Spleen (tissue), 11 donors: ENCODE data around the gene PCYT2. TPM values are rescaled to one million over a fixed set of nuclear protein-coding genes. Genes with fewer than 3 reads are reported as not detected.

Source experiments
- DNase-seq: peaks from one replicate; pipeline ENCODE4 v3.0.0-alpha.2; 2020
- H3K27ac ChIP-seq, 8 donors: fragments of 200-600 bp; sonication (generic) in 7 of 8; 1 replicate in 4 of 8; 2 replicates in 4 of 8; pipeline versions ENCODE4 v1.5.0 to v1.8.0; 2016 to 2021; ENCODE audit warnings: inconsistent platforms in 4 of 8, mild to moderate bottlenecking in 4 of 8, moderate library complexity in 1 of 8
- H3K27me3 ChIP-seq, 7 donors: fragments of 200-600 bp; sonication (generic) in 6 of 7; replicated peaks in 1 of 7; 1 replicate in 4 of 7; 2 replicates in 3 of 7; pipeline versions ENCODE4 v1.5.0 to v1.8.0; 2016 to 2021; ENCODE audit warnings: inconsistent platforms in 3 of 7, mild to moderate bottlenecking in 1 of 7
- H3K36me3 ChIP-seq, 6 donors: fragments of 200-600 bp; sonication (generic) in 5 of 6; 1 replicate in 4 of 6; 2 replicates in 2 of 6; pipeline versions ENCODE4 v1.5.0 to v1.8.0; 2016 to 2021; ENCODE audit warnings: inconsistent platforms in 2 of 6
- H3K4me1 ChIP-seq, 6 donors: fragments of 200-600 bp; sonication (generic) in 5 of 6; 1 replicate in 3 of 6; 2 replicates in 3 of 6; pipeline versions ENCODE4 v1.5.0 to v1.8.0; 2016 to 2021; ENCODE audit warnings: inconsistent platforms in 3 of 6
- H3K4me3 ChIP-seq, 8 donors: fragments of 200-600 bp; sonication (generic) in 7 of 8; 1 replicate in 4 of 8; 2 replicates in 4 of 8; pipeline versions ENCODE4 v1.5.0 to v1.8.0; 2016 to 2021; ENCODE audit warnings: inconsistent platforms in 4 of 8, mild to moderate bottlenecking in 4 of 8, moderate library complexity in 2 of 8
- H3K9me3 ChIP-seq, 8 donors: fragments of 200-600 bp; sonication (generic) in 7 of 8; 1 replicate in 4 of 8; 2 replicates in 4 of 8; pipeline versions ENCODE4 v1.5.0 to v1.8.0; 2016 to 2021; ENCODE audit warnings: inconsistent platforms in 4 of 8
- POLR2A ChIP-seq, 3 donors: fragments of 450-650 bp; IDR thresholded peaks; one replicate each; pipeline ENCODE4 v1.5.1; 2017; ENCODE audit warnings: antibody characterized with exemption in 3 of 3, mild to moderate bottlenecking in 1 of 3
- POLR2AphosphoS5 ChIP-seq, 3 donors: sonication (generic); formaldehyde crosslinking; IDR thresholded peaks; one replicate each; pipeline ENCODE4 v1.5.1; 2017; ENCODE audit warnings: antibody characterized with exemption in 3 of 3
- WGBS, 5 donors: extraction: QIAGEN DNeasy Blood & Tissue Kit in 3 of 5; methylation state at CpG; one replicate each; pipeline versions ENCODE4 v1.1.5 to v1.1.7; 2013 to 2018; 5-methylcytosine and 5-hydroxymethylcytosine counted together
- intact Hi-C: fragments of 100-400 bp; cut with DNase I; formaldehyde crosslinking; loops from one replicate; pipeline ENCODE4 v1.15.0; 2023; ENCODE audit warnings: low total_unique reads
- polyA plus RNA-seq, 3 donors: library from polyadenylated mRNA; stranded (reverse); fragments of 200-250 nt; gene quantifications; one replicate each; pipeline ENCODE4 v1.2.1, GENCODE V29; 2013
- total RNA-seq, 7 donors: library from RNA; depleted of rRNA in 3 of 7; stranded (reverse); fragments of >200 nt in 3 of 7; fragmentation: NEBNext Ultra II Directional in 4 of 7; extraction: Animal tissue kit (Norgen Biotek cat#: 25700) in 4 of 7; gene quantifications; one replicate each; pipeline versions ENCODE4 v1.1.0 to v1.2.1, GENCODE V29; 2016 to 2021
- TF ChIP-seq, protein P1 (sequence below), 11 experiments: fragments of 200-600 bp in 7 of 11; fragments of 450-650 bp in 4 of 11; sonication (generic) in 4 of 11; IDR thresholded peaks in 8 of 11; conservative IDR thresholded peaks in 3 of 11; 1 replicate in 7 of 11; 2 replicates in 4 of 11; pipeline versions ENCODE4 v1.4.0 to v1.8.0; 2016 to 2021; ENCODE audit warnings: antibody characterized with exemption in 11 of 11, inconsistent platforms in 4 of 11, mild to moderate bottlenecking in 1 of 11
- donor health status: healthy with polysubstance abuse.
- donor health status: DM: no; HTN: no; CAD: no; lungs with moderate emphysema.
- donor health status: DM: no; HTN: no; CAD: no.
- donor health status: Bipolar disorder and iron deficiency.
- donor health status: healthy.
- donor health status: DM: no; HTN: no; CAD: no.
- donor health status: DM: yes; HTN: yes; CAD: no.

Gene PCYT2
- total and polyA plus RNA-seq, 10 donors: 12.5 to 25.5 (median 16.2) TPM

GRCh38 chr17:81941484-81942166 lies 30.4 kb upstream of the PCYT2 start:
- no peaks in the 10 kb centered on the region for H3K9me3 ChIP-seq
- peaks cover 0 to 20% (median 12%) of the 10 kb centered on the region in 6 donors for H3K4me1 ChIP-seq
- intact Hi-C loops: no loop called here
- TF ChIP-seq POLR2A (IDR thresholded peaks at IDR 0.05): no peak
- WGBS, 5 donors: 35 to 54% (median 45%) methylated on average over 16 to 30 of the region's 30 CpGs; no CpG with 5 or more reads in 1 of the 5 donors
- H3K27ac ChIP-seq: no peak overlapping the region
- no peaks in the 10 kb centered on the region for H3K36me3 ChIP-seq
- DNase-seq: no peak
- H3K27me3 ChIP-seq: peaks cover 0 to 80% (median 21%) of the 10 kb centered on the region in 7 donors
- no peak overlapping the region for H3K4me3 ChIP-seq

DNA sequence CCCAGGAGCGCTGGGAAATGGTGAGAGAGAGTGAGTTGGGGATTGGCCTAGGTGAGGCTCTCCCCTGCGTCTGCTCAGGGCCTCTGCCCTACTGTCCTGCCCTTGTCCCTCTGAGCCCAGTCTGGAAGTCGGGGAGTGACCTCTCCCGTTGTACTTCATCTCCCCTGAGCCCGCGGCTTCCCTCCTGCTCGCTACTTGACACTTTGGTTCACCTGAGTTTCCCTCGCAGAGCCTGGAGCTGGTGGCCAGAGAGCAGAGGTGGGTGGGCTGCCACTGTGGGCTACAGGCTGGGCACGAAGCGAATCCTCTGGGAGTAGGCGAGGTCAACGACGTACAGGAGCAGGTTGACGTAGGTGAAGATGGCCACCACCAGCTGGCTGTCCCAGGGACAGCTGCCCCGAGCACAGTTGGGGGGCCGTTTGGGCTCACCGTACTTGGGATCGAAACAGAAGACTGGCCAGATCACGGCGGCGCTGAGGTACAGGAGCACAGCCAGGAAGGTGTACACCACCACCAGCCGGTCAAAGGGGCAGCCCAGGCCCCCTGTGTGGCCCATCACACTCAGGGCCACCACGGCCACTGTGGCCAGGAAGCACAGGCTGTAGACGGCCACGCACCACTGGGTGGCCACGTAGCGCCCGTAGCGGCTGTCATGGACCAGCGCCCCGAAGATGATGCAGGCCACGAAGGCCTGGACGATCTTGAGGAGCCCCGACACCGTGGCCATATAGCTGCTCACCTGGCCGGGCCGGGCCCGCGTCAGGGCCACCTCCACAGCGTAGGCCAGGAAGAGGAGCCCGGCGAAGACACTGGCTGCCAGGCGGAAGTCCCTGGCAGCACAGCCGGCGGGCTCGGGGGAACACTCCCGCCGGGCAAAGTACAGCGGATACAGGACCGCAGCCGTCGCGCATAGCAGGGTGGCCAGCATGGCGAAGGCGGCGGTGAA lies 29.6 kb upstream of the PCYT2 start:
- no peaks in the 10 kb centered on the region for H3K36me3 ChIP-seq
- intact Hi-C loops: no loop called here
- peaks cover 0 to 28% (median 15%) of the 10 kb centered on the region in 6 donors for H3K4me1 ChIP-seq
- WGBS, 5 donors: 87 to 96% (median 92%) methylated on average over 28 to 56 of the region's 56 CpGs
- TF ChIP-seq POLR2AphosphoS5 (IDR thresholded peaks at IDR 0.05) (no peak), POLR2A (IDR thresholded peaks at IDR 0.05) (no peak)
- TF ChIP-seq, protein P1, sequence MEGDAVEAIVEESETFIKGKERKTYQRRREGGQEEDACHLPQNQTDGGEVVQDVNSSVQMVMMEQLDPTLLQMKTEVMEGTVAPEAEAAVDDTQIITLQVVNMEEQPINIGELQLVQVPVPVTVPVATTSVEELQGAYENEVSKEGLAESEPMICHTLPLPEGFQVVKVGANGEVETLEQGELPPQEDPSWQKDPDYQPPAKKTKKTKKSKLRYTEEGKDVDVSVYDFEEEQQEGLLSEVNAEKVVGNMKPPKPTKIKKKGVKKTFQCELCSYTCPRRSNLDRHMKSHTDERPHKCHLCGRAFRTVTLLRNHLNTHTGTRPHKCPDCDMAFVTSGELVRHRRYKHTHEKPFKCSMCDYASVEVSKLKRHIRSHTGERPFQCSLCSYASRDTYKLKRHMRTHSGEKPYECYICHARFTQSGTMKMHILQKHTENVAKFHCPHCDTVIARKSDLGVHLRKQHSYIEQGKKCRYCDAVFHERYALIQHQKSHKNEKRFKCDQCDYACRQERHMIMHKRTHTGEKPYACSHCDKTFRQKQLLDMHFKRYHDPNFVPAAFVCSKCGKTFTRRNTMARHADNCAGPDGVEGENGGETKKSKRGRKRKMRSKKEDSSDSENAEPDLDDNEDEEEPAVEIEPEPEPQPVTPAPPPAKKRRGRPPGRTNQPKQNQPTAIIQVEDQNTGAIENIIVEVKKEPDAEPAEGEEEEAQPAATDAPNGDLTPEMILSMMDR (IDR thresholded peaks at IDR 0.05 in 8 of 11, conservative IDR thresholded peaks at IDR 0.05 in 3 of 11): no peak
- peaks cover 0 to 87% (median 21%) of the 10 kb centered on the region in 7 donors for H3K27me3 ChIP-seq
- no peak for DNase-seq
- no peaks in the 10 kb centered on the region for H3K9me3 ChIP-seq
- H3K4me3 ChIP-seq: no peak overlapping the region
- H3K27ac ChIP-seq: no peak overlapping the region

GRCh38 chr17:81939881-81940385 lies 28.7 kb upstream of the PCYT2 start:
- DNase-seq: no peak
- WGBS, 5 donors: 84 to 92% (median 86%) methylated on average over 7 to 21 of the region's 21 CpGs
- Histone ChIP-seq H3K9me3 (no peaks in the 10 kb centered on the region), H3K36me3 (no peaks in the 10 kb centered on the region), H3K27ac (no peak overlapping the region), H3K27me3 (peaks cover 0 to 93% (median 21%) of the 10 kb centered on the region in 7 donors), H3K4me1 (peaks cover 0 to 28% (median 15%) of the 10 kb centered on the region in 6 donors), H3K4me3 (no peak overlapping the region)
- intact Hi-C loops: no loop called here
- TF ChIP-seq POLR2A (IDR thresholded peaks at IDR 0.05) (no peak), POLR2AphosphoS5 (IDR thresholded peaks at IDR 0.05) (no peak)
- TF ChIP-seq, protein P1 (IDR thresholded peaks at IDR 0.05 in 8 of 11, conservative IDR thresholded peaks at IDR 0.05 in 3 of 11): no peak

DNA sequence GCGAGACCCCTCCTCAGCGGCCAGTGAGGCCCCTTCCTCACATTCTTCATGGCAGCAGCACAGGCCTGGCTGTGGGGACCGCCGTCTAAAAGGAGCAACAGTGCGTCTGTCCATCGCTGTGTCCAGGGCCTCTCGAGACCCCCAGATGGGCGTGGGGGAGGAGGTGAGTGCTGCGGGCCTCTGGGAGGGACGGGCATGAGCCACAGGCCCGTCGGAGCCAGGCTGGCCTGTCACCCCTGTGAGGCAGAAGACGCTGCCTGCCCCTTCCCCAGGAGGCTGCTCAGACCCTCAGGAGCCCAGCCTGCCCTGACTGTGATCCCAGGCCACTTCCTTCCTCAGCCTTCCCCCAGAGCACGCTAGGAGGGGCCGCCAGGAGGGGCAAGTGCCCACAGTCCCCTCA lies 28.0 kb upstream of the PCYT2 start:
- Histone ChIP-seq H3K27me3 (peaks cover 0 to 90% (median 21%) of the 10 kb centered on the region in 7 donors), H3K36me3 (no peaks in the 10 kb centered on the region), H3K4me3 (no peak overlapping the region), H3K4me1 (peaks cover 0 to 28% (median 15%) of the 10 kb centered on the region in 6 donors), H3K9me3 (no peaks in the 10 kb centered on the region), H3K27ac (no peak overlapping the region)
- intact Hi-C loops: no loop called here
- WGBS, 5 donors: 30 to 47% (median 46%) methylated on average over 2 to 15 of the region's 15 CpGs
- TF ChIP-seq POLR2AphosphoS5 (IDR thresholded peaks at IDR 0.05) (no peak), POLR2A (IDR thresholded peaks at IDR 0.05) (no peak)
- TF ChIP-seq, protein P1 (IDR thresholded peaks at IDR 0.05 in 8 of 11, conservative IDR thresholded peaks at IDR 0.05 in 3 of 11): no peak
- DNase-seq: no peak
